Medulla oblongata (tissue), 1 donor: ENCODE data around the gene TMEM38B.

Source experiments
- DNase-seq: peaks from one replicate; pipeline ENCODE4 v3.0.0-alpha.2; 2015; ENCODE audit errors: extremely low spot score

The TMEM38B gene, protein sequence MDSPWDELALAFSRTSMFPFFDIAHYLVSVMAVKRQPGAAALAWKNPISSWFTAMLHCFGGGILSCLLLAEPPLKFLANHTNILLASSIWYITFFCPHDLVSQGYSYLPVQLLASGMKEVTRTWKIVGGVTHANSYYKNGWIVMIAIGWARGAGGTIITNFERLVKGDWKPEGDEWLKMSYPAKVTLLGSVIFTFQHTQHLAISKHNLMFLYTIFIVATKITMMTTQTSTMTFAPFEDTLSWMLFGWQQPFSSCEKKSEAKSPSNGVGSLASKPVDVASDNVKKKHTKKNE

GRCh38 chr9:105694190-105694847, at the start of gene TMEM38B:
TMEM38B (plus strand) TSS chr9:105694541; CDS start chr9:105694661, 120 bp downstream.
- peak; percentile 79 for DNase-seq

- no peak for DNase-seq
Measured at GRCh38 chr9:105646879-105647594, 47.3 kb upstream of the TMEM38B start.

- peak; percentile 7 for DNase-seq
Measured at GRCh38 chr9:105647595-105648349, 46.6 kb upstream of the TMEM38B start.

DNA sequence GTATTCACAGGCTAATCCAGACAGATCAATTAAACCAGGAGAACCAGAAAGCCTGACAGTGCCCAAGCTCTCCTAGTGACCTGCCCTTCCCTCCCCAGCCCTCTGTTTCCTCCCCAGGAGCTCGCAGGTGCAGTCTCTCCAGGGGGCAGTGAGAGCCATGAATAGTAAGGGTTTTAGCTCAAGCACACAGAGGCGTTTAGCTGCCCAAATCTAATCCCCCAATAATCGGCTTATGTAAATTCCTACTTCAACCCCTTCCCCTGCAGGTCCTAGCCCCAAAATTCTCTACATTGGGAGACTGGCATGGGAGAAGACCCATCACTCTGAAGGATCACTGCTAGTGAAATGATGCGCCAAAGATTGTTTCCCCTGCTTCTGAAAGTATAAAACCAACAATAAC, 42.5 kb upstream of the TMEM38B start:
- DNase-seq, result no peak

GRCh38 chr9:105656131-105656921, 38.0 kb upstream of the TMEM38B start:
- DNase-seq, result peak; percentile 7

- no peak for DNase-seq
Measured at GRCh38 chr9:105658351-105658750, 36.0 kb upstream of the TMEM38B start.

- DNase-seq, result peak; percentile 64
Measured at GRCh38 chr9:105661011-105661410, 33.3 kb upstream of the TMEM38B start.

GRCh38 chr9:105662184-105663104, 31.9 kb upstream of the TMEM38B start, which contains the start of gene TAL2:
TAL2 (plus strand) TSS chr9:105662457; CDS start chr9:105662497, 40 bp downstream.
- DNase-seq, result no peak

DNA sequence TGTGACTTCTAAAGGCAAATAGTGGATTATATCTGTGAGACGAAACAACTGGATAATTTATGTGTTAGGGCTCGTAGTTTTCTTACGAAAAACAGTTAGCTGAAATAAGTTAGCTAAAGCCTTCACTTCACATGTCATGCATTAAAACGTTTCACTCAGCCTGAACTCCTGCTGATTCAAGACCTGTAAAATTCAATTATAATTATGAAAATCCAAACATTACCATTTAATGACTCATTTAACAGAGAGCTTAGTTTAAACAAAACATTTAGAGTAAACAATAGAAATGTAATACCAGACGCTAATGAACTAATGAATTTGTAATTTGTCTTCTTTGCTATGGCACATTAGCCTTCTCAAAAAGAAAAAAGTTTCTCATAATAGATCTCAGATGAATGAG, 30.4 kb upstream of the TMEM38B start:
- no peak for DNase-seq

GRCh38 chr9:105667867-105668266, 26.5 kb upstream of the TMEM38B start:
- DNase-seq, result no peak

DNA sequence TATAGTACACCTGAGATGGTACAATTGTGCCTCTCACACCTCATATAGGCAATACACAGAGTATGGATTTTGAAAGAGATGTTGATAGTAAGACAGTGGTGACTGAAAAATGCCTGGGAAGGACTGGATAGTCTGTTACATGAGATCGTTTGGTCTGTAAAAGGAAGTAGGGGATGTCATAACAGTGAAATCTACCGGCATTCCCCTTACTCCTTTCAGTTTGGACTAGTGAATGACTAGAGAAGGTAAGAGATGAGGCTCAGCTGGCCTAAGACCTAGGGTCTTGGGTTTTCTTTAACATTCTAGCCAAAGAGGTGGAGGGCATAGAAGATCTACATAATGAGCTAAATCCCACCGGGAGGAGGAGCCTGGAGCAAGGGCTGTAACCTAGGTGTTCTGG, 24.0 kb upstream of the TMEM38B start:
- no peak for DNase-seq

GRCh38 chr9:105670775-105671174, 23.6 kb upstream of the TMEM38B start:
- DNase-seq, result no peak

DNA sequence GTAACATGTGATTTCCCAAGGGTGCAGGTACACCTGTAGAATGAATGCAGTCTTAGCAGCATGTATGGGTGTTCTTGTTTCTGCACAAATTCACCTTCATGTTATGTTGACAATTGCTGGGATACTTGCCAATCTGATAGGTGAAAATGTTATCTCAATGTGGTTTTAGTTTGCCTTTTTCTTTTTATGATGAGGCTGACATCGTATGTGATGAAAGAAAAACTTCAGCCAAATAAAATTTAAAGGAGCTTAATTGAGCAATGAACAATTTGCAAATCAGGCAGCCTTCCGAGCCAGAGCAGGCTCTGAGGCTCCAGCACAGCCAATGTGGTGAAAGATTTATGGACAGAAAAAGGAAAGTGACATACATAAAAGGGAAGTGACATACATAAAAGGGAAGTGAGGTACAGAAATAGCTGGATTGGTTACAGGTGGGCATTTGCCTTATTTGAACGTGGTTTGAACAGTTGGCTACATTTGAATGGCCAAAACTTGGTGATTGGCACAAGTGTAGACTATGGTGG, 21.6 kb upstream of the TMEM38B start:
- DNase-seq, result no peak

GRCh38 chr9:105673850-105674387, 20.4 kb upstream of the TMEM38B start:
- DNase-seq, result no peak

- DNase-seq, result no peak
Measured at GRCh38 chr9:105676351-105676923, 17.9 kb upstream of the TMEM38B start.

DNA sequence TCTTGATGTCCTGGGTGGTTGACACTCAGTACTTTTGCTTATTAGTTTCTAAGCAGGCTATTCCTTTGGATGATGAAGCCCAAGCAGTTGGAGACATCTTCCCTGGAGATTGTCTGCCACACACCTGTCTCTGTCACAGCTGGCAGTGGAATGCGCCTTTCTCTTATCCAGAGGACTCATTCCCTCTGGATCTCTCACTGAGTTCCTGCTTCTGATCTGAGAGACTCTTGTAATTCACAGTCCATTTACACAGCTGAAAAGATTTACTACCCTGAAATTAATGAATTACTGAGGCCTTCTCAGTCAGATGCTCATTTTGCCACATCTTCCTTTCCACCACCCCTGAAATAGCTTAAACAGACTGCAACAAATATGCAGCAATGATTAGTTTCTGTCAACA, 16.2 kb upstream of the TMEM38B start:
- DNase-seq, result no peak

- DNase-seq, result no peak
Measured at GRCh38 chr9:105678781-105679180, 15.6 kb upstream of the TMEM38B start.

DNA sequence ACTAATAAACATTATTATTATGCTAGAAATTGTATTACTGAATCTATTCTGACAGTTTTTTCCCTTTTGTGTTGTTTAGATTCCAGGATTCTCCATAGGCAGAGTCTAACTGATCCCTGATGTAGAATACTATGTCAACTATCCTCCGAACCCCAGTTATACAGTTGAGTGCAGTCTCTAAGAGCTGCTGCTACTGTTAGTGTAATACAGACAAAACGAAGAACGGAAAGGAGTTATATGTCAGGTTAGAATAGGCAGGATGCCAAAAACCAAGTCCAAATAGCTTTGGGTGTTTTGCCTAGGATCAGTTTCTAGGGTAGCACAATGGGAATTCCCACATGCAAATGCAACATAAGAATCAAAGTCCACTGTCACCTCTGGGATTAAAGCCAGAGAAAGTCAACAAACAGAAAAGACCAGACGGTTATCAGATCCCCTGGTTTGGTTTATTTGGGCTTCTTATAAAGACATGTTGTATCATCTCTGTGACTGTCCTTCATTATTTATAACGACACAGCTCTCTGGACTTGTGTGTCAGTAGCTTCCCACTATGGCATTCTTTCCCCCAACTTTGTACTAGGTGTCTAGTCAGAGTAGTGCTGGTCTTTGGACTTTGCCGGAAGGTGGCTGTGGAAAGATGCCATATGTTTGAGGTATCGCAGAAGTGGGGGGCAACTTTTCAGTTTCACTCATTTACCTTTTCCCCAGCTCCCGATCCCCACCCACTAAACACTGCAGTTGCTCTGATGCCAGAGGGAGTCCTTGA, 14.9 kb upstream of the TMEM38B start:
- DNase-seq, result no peak
